Thyroid gland (tissue), 4 donors: ENCODE results near the gene PARP2. TPM values are rescaled to one million over a fixed set of nuclear protein-coding genes. Genes with fewer than 3 reads are reported as not detected.

Experiments used
- DNase-seq, 2 donors: peaks; one replicate each; pipeline ENCODE4 v3.0.0-alpha.2; 2019
- H3K27ac ChIP-seq, 3 donors: fragments of 200-600 bp; sonication (generic); 1 replicate in 2 of 3; 2 replicates in 1 of 3; pipeline ENCODE4 v1.5.1; 2016 to 2019; ENCODE audit warnings: mild to moderate bottlenecking in 1 of 3, moderate library complexity in 1 of 3
- H3K27me3 ChIP-seq: fragments of 200-600 bp; sonication (generic); one replicate; pipeline ENCODE4 v1.5.1; 2019
- H3K36me3 ChIP-seq, 2 donors: fragments of 200-600 bp; sonication (generic); one replicate each; pipeline ENCODE4 v1.5.1; 2016 to 2019
- H3K4me1 ChIP-seq, 2 donors: fragments of 200-600 bp; sonication (generic); one replicate each; pipeline ENCODE4 v1.5.1; 2017 to 2019
- H3K4me3 ChIP-seq, 3 donors: fragments of 200-600 bp; sonication (generic); replicated peaks in 1 of 3; 1 replicate in 2 of 3; 2 replicates in 1 of 3; pipeline ENCODE4 v1.5.1; 2016; ENCODE audit warnings: mild to moderate bottlenecking in 1 of 3
- H3K9me3 ChIP-seq: fragments of 200-600 bp; sonication (generic); one replicate; pipeline ENCODE4 v1.5.1; 2017
- POLR2A ChIP-seq, 2 donors: fragments of 450-650 bp; IDR thresholded peaks; one replicate each; pipeline ENCODE4 v1.6.1; 2017; ENCODE audit warnings: antibody characterized with exemption in 2 of 2, mild to moderate bottlenecking in 2 of 2, moderate library complexity in 1 of 2
- WGBS, 2 donors: methylation state at CpG; one replicate each; pipeline ENCODE4 v1.1.5; 2017; 5-methylcytosine and 5-hydroxymethylcytosine counted together
- intact Hi-C: fragments of 100-400 bp; cut with DNase I; formaldehyde crosslinking; loops from one replicate; pipeline ENCODE4 v1.15.1; 2023
- total RNA-seq, 4 donors: library from RNA; depleted of rRNA; stranded (reverse); fragments of >200 nt; gene quantifications; one replicate each; pipeline ENCODE4 v1.2.3, GENCODE V29; 2016
- TF ChIP-seq, protein P1 (sequence below), 6 experiments: fragments of 200-600 bp in 3 of 6; fragments of 450-650 bp in 3 of 6; sonication (generic) in 3 of 6; IDR thresholded peaks; one replicate each; pipeline ENCODE4 v1.5.1; 2016 to 2019; ENCODE audit warnings: antibody characterized with exemption in 6 of 6, mild to moderate bottlenecking in 2 of 6, inconsistent platforms in 1 of 6, moderate library complexity in 1 of 6

PARP2 gene, protein sequence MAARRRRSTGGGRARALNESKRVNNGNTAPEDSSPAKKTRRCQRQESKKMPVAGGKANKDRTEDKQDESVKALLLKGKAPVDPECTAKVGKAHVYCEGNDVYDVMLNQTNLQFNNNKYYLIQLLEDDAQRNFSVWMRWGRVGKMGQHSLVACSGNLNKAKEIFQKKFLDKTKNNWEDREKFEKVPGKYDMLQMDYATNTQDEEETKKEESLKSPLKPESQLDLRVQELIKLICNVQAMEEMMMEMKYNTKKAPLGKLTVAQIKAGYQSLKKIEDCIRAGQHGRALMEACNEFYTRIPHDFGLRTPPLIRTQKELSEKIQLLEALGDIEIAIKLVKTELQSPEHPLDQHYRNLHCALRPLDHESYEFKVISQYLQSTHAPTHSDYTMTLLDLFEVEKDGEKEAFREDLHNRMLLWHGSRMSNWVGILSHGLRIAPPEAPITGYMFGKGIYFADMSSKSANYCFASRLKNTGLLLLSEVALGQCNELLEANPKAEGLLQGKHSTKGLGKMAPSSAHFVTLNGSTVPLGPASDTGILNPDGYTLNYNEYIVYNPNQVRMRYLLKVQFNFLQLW
- 10 to 100 TPM in 2 of 4 donors, 1 to 10 TPM in 2; 8.8 to 14.6 (median 9.7) TPM for total RNA-seq

DNA sequence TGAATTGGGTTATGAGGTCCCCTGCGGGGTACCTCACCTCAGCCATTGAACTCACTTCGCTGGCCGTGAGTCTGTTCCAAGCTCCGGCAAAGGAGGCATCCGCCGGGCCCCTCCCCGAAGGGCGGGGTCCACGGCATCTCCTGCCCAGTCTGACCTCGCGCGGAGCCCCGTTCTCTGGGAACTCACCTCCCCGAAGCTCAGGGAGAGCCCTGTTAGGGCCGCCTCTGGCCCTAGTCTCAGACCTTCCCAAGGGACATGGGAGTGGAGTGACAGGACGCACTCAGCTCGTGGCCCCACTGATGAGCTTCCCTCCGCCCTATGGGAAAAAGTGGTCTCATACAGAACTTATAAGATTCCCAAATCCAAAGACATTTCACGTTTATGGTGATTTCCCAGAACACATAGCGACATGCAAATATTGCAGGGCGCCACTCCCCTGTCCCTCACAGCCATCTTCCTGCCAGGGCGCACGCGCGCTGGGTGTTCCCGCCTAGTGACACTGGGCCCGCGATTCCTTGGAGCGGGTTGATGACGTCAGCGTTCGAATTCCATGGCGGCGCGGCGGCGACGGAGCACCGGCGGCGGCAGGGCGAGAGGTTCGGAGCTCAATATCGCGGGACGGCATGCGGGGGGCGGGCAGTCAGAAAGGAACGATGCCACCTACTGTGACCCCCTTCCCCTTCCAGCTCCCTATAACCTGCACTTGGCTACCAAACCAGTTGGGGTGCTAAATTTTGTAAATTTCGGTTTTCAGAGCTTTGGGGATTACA lies at the start of gene PARP2:
PARP2 (plus strand) TSS at position 544 of the 770 bp plus-strand sequence; CDS start at position 551, 7 bp downstream.
- peak; percentile 80 to 95 for TF ChIP-seq POLR2A (IDR thresholded peaks at IDR 0.05)
- TF ChIP-seq, protein P1, sequence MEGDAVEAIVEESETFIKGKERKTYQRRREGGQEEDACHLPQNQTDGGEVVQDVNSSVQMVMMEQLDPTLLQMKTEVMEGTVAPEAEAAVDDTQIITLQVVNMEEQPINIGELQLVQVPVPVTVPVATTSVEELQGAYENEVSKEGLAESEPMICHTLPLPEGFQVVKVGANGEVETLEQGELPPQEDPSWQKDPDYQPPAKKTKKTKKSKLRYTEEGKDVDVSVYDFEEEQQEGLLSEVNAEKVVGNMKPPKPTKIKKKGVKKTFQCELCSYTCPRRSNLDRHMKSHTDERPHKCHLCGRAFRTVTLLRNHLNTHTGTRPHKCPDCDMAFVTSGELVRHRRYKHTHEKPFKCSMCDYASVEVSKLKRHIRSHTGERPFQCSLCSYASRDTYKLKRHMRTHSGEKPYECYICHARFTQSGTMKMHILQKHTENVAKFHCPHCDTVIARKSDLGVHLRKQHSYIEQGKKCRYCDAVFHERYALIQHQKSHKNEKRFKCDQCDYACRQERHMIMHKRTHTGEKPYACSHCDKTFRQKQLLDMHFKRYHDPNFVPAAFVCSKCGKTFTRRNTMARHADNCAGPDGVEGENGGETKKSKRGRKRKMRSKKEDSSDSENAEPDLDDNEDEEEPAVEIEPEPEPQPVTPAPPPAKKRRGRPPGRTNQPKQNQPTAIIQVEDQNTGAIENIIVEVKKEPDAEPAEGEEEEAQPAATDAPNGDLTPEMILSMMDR (IDR thresholded peaks at IDR 0.05) = no peak
- H3K4me3 ChIP-seq = peak within 1 kb of the TSS; percentile 32 to 88 (median 64)
- peak; percentile 98 for DNase-seq
- H3K9me3 ChIP-seq = no peaks in the 10 kb centered on the region
- peaks cover 0 to 7% of the 10 kb centered on the region in 2 donors for H3K36me3 ChIP-seq
- no peaks in the 10 kb centered on the region for H3K27me3 ChIP-seq
- intact Hi-C loops = no loop called here
- WGBS, 2 donors = 0 to 1% methylated on average over 17 to 42 of the region's 50 CpGs
- peak within 1 kb of the TSS; percentile 90 to 95 (median 94) for H3K27ac ChIP-seq
- no peaks in the 10 kb centered on the region for H3K4me1 ChIP-seq

DNA sequence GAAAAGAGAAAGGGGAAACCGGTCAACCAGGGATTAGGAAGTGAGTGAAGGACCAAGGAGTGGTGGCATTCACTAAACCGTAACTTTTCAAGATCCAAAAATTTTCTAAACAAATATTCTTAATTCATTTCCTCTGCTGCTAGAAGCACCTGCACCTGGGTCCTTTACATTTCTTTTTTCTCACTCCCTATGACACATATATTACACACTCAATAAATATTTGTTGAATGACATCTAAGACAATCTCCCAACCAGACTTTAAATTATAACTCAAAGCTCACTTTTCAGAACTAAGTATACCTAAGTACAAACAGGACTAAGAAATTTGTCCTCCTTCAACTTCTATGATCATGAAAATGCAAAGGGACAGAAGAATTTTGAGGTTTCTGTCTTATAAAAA lies 48.8 kb upstream of the PARP2 start:
- DNase-seq = no peak
- Histone ChIP-seq H3K9me3 (no peaks in the 10 kb centered on the region), H3K27ac (no peak overlapping the region), H3K4me3 (no peak overlapping the region), H3K4me1 (no peaks in the 10 kb centered on the region), H3K27me3 (no peaks in the 10 kb centered on the region), H3K36me3 (peaks cover 45 to 89% of the 10 kb centered on the region in 2 donors)
- WGBS, 2 donors = 81 to 83% methylated on average over 2 of the region's 2 CpGs
- intact Hi-C loops = no loop called here
- TF ChIP-seq, protein P1 (IDR thresholded peaks at IDR 0.05) = no peak
- no peak for TF ChIP-seq POLR2A (IDR thresholded peaks at IDR 0.05)

DNA sequence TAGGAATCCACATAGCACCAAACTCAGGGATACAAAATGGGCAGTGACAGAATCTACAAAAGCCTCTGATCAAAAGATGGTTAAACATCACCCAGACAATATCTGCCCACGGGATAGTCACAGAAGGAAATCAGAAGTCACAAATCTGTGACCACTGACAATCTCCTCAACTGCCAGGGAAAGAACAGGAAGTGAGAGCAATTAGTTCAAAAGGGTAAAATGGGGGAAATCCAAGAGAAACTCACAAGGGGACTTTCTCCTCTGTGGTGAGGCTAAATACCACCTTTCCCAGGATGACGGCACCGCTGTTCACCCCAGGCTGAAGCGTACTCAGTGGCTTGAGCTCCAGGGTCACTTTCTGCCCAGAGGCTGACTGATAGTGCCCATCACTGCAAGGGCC lies 48.4 kb upstream of the PARP2 start:
- 78 to 93% methylated on average over 4 of the region's 4 CpGs for whole genome bisulfite sequencing, 2 donors
- DNase-seq = no peak
- Histone ChIP-seq H3K9me3 (no peaks in the 10 kb centered on the region), H3K27ac (no peak overlapping the region), H3K4me3 (no peak overlapping the region), H3K36me3 (peaks cover 45 to 91% of the 10 kb centered on the region in 2 donors), H3K4me1 (no peaks in the 10 kb centered on the region), H3K27me3 (no peaks in the 10 kb centered on the region)
- intact Hi-C loops = no loop called here
- TF ChIP-seq POLR2A (IDR thresholded peaks at IDR 0.05) = no peak
- TF ChIP-seq, protein P1 (IDR thresholded peaks at IDR 0.05) = no peak

DNA sequence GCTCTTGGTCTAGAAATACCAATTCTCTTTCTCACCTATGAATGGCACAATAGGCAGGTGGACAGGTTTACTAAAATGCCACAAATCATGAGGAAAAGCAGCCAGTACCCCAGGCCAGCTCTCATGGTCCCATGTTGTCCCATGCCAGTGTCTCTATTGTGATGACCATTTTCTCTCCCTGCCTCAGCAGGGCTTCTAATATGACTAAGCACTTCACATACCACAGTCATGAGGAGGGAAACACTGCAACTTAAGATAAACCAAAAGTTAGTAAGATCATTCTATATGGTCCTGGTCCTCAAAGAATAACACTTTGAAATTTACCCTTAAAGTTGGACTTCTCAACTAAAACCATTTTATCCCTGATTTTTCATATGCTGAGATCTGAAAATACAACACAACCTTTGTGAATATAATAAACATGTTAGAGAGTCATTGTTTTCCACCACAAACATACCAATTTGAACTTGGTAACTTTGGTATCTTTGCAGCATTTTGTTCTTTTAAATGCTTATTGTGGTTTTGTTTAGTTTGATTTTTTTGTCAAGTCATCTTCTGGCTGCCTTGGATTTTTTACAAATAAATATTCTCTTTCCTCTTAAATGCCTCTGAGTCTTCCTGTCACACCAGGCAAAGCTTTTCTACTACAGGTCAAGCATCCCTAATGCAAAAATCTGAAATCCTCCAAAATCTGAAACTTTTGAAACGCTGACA lies 41.2 kb upstream of the PARP2 start:
- Histone ChIP-seq H3K27me3 (no peaks in the 10 kb centered on the region), H3K27ac (no peak overlapping the region), H3K4me3 (no peak overlapping the region), H3K4me1 (peaks cover 6 to 7% of the 10 kb centered on the region in 2 donors), H3K36me3 (peaks cover 20 to 42% of the 10 kb centered on the region in 2 donors), H3K9me3 (no peaks in the 10 kb centered on the region)
- TF ChIP-seq, protein P1 (IDR thresholded peaks at IDR 0.05) = no peak
- no peak for TF ChIP-seq POLR2A (IDR thresholded peaks at IDR 0.05)
- intact Hi-C loops = no loop called here
- DNase-seq = no peak
- 85 to 98% methylated on average over 1 of the region's 1 CpG for WGBS, 2 donors
